ENCODE measurements around the gene AFTPH. TPM values are rescaled to one million over a fixed set of nuclear protein-coding genes. Genes with fewer than 3 reads are reported as not detected.

AFTPH gene
- polyA plus RNA-seq, 3 donors = 74.8 to 83.4 (median 79.2) TPM

- no peak for DNase-seq (ENCODE audit: low read depth in 3 of 3, low spot score in 2 of 3)
Observed at GRCh38 chr2:64538764-64539433, 14.8 kb downstream of the AFTPH start.

- DNase-seq (ENCODE audit: low read depth in 3 of 3, low spot score in 2 of 3) = no peak
Observed at GRCh38 chr2:64540615-64541014, 16.5 kb downstream of the AFTPH start.

GRCh38 chr2:64541547-64541946, 17.4 kb downstream of the AFTPH start:
- no peak for DNase-seq (ENCODE audit: low read depth in 3 of 3, low spot score in 2 of 3)

- no peak for DNase-seq (ENCODE audit: low read depth in 3 of 3, low spot score in 2 of 3)
Observed at GRCh38 chr2:64542071-64543007, 18.2 kb downstream of the AFTPH start.

- DNase-seq (ENCODE audit: low read depth in 3 of 3, low spot score in 2 of 3) = no peak
Observed at GRCh38 chr2:64543008-64543697, 19.0 kb downstream of the AFTPH start.

GRCh38 chr2:64548761-64549160, 24.6 kb downstream of the AFTPH start:
- DNase-seq (ENCODE audit: low read depth in 3 of 3, low spot score in 2 of 3) = no peak

- no peak for DNase-seq (ENCODE audit: low read depth in 3 of 3, low spot score in 2 of 3)
Observed at GRCh38 chr2:64550042-64550441, 25.9 kb downstream of the AFTPH start.

GRCh38 chr2:64551851-64552250, 27.7 kb downstream of the AFTPH start:
- no peak for DNase-seq (ENCODE audit: low read depth in 3 of 3, low spot score in 2 of 3)

- no peak for DNase-seq (ENCODE audit: low read depth in 3 of 3, low spot score in 2 of 3)
Observed at GRCh38 chr2:64554117-64554516, 30.0 kb downstream of the AFTPH start.

- no peak for DNase-seq (ENCODE audit: low read depth in 3 of 3, low spot score in 2 of 3)
Observed at GRCh38 chr2:64558445-64559081, 34.4 kb downstream of the AFTPH start.

- no peak for DNase-seq (ENCODE audit: low read depth in 3 of 3, low spot score in 2 of 3)
Observed at GRCh38 chr2:64562148-64562784, 38.1 kb downstream of the AFTPH start.

GRCh38 chr2:64563436-64563938, 39.4 kb downstream of the AFTPH start:
- DNase-seq (ENCODE audit: low read depth in 3 of 3, low spot score in 2 of 3) = no peak

- no peak for DNase-seq (ENCODE audit: low read depth in 3 of 3, low spot score in 2 of 3)
Observed at GRCh38 chr2:64565949-64566710, 42.0 kb downstream of the AFTPH start.

GRCh38 chr2:64567473-64567872, 43.3 kb downstream of the AFTPH start:
- no peak for DNase-seq (ENCODE audit: low read depth in 3 of 3, low spot score in 2 of 3)

- DNase-seq (ENCODE audit: low read depth in 3 of 3, low spot score in 2 of 3) = no peak
Observed at GRCh38 chr2:64568836-64569235, 44.7 kb downstream of the AFTPH start.

GRCh38 chr2:64574871-64575270, 50.7 kb downstream of the AFTPH start:
- no peak for DNase-seq (ENCODE audit: low read depth in 3 of 3, low spot score in 2 of 3)

GRCh38 chr2:64581018-64581417, 56.9 kb downstream of the AFTPH start:
- no peak for DNase-seq (ENCODE audit: low read depth in 3 of 3, low spot score in 2 of 3)

- DNase-seq (ENCODE audit: low read depth in 3 of 3, low spot score in 2 of 3) = no peak
Observed at GRCh38 chr2:64581777-64582539, 57.8 kb downstream of the AFTPH start.
